GM12864 (cell line): ENCODE measurements around the gene TRIM9.

ENCODE experiments used
- DNase-seq: peaks from one replicate; pipeline ENCODE4 v3.0.0-alpha.2; 2011; ENCODE audit warnings: low read depth
- H3K4me3 ChIP-seq: 2 replicates; pipeline ENCODE4 v1.5.1; 2011; ENCODE audit warnings: mild to moderate bottlenecking, low read depth, low read length, control low read depth
- TF ChIP-seq, protein P1 (sequence below): IDR thresholded peaks from 2 replicates; pipeline ENCODE4 v1.5.1; 2011; ENCODE audit warnings: low read depth, mild to moderate bottlenecking, moderate library complexity, low read length, control low read depth, inconsistent platforms; ENCODE audit errors: missing control alignments

The TRIM9 gene

DNA sequence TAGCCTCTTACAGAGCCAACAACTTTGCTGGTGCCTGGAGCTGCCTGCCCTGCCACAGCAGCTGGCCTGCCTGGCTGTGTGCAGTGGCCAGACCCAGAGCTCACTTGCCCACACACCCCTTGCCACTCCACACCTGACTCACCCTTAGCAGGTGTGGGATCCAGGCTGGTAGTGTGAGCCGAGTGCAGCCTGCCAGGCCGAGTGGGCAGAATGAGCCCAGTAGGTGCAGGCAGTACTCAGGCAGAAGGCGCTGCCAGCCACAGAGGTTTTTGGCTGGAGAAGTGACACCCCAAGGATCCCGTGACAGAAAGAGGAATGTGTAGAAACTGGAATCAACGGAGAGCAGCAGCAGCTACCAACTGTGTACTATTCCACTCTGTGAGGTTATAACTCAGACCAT is 120.8 kb downstream of the TRIM9 start:
- TF ChIP-seq, protein P1, sequence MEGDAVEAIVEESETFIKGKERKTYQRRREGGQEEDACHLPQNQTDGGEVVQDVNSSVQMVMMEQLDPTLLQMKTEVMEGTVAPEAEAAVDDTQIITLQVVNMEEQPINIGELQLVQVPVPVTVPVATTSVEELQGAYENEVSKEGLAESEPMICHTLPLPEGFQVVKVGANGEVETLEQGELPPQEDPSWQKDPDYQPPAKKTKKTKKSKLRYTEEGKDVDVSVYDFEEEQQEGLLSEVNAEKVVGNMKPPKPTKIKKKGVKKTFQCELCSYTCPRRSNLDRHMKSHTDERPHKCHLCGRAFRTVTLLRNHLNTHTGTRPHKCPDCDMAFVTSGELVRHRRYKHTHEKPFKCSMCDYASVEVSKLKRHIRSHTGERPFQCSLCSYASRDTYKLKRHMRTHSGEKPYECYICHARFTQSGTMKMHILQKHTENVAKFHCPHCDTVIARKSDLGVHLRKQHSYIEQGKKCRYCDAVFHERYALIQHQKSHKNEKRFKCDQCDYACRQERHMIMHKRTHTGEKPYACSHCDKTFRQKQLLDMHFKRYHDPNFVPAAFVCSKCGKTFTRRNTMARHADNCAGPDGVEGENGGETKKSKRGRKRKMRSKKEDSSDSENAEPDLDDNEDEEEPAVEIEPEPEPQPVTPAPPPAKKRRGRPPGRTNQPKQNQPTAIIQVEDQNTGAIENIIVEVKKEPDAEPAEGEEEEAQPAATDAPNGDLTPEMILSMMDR = no peak
- H3K4me3 ChIP-seq = no peak overlapping the region
- DNase-seq = no peak

DNA sequence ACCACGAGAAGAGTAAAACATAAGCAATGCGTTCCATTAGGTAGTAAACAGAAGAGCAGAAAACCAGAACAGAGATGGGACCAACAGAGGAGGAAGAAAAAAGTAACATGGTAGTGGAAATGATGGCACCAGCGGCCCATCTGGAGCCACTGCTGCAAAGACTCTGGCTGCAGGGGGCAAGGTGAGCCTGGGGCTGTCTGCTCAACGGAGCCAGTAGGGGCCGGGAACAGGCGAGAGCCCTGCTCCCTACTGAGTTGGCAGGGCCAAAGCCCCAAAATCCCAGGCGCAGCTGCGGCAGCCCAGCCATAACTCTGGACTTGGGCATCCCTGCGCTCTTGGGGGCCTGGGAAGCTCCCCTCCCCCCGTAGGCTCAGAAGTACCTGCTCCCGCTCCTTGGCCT is 122.2 kb downstream of the TRIM9 start:
- DNase-seq = no peak
- TF ChIP-seq, protein P1 = no peak

DNA sequence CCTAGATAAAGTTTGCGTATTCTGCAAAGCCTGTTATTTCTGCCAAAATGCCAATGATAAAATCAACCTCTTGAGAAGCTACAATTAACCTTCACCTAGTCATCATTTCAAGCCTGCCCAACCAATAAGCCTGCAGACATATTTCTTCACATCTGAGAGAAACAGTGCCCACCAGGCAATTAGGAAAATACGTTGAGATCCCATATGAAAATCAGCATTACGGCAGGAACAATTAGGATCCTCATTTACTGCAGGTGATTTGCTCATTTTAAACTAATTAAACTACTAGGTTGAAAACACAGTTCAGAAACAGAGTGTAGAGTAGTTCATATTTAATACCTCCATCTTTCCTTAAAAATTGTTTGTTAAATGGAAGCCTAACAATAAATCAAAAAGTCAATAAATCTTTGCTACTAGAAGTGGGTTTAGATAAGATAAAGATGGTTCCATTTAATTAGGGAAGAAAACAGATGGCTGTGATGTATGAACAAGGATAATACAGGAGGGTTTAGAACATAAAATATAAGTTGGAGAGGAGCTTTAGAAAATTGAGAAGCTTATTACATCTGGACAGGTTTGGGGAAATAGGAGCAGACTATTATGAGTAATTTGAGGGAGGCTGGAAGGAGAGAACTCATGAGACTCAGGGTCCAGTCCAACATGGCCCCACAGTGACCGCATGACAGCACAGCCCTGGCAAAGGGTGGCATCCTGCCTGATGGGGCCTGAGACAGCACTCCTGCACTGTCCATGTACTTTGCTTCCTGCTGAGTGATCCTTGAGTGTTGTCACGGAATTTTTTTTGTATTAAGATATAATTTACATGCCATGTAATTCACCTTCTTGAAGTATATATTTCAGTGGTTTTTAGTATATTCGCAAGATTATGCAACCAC is 123.8 kb downstream of the TRIM9 start:
- DNase-seq = no peak
- no peak overlapping the region for H3K4me3 ChIP-seq
- TF ChIP-seq, protein P1 = no peak

More for the DNA sequence above, 122.2 kb downstream of the TRIM9 start:
- H3K4me3 ChIP-seq = no peak overlapping the region

DNA sequence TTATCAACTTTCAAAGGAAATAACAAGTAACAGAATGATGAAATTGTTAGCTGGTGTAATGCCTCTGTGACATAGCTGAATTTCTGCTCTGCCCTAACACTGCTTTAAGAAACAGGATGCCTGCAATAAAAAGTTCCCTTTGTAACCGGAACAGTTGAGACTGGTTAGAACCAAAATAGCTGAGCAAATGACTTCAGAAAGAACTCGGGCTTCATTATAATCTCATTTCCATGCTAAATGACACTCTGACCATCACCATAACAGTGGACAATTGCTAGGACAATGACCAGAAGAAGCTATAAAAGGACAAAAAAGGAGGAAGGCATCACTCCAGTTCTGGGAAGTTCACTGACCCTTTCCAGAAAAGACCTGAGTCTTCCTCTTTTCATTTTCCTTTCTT is 127.1 kb downstream of the TRIM9 start:
- TF ChIP-seq, protein P1 = no peak
- H3K4me3 ChIP-seq = no peak overlapping the region
- DNase-seq = no peak

DNA sequence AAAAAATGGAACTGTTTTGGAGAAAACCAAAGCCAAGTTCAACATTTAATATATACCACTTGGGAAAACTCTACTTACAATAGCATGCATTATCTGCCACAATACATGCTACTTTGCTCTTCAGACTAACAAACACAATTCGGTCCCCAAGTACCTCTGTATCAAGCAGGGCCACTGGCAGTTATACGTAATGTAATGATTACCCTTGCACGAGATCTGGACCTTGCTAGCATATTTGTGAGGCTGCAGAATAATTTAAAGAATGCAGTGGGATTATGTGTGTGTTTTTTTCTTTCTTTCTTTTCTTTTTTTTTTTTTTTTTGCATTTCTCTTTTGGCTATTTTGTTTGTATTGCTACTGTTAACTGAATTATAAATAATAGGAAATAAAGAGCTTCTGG is 127.8 kb downstream of the TRIM9 start:
- TF ChIP-seq, protein P1 = no peak
- DNase-seq = no peak
- H3K4me3 ChIP-seq = no peak overlapping the region

DNA sequence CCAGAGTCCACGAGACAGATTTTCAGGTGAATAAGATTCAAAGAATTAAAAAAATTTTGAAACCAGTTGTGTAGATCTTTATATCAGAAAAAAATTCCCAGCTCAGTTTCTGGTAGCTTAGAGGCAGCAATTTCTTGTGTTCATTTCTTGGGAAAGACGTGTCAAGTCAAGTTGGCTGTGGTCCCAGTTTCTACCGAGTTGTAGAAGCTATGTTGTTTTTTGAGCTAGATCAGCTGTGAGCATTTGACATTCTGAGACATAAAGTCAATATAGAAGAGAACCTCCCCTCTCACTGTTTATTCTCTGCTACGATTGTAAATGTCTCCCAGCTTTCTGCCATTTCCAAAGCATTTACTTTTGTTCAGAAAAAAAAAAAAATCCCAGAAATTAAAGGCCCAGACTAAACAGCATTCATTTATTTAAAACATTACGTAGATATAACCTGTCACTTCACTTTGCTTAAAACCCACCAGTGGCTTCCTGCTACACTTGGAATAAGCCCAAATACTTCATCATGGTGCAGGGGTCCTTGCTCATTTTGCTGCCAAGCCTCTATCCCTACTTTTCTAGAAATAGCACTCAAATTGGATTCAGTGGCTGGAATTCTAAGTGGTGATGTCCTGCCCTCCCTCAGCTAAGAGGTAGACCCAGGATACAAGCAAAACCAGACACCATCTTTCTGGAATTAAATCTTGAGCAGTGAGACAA is 130.1 kb downstream of the TRIM9 start:
- no peak overlapping the region for H3K4me3 ChIP-seq
- DNase-seq = no peak
- TF ChIP-seq, protein P1 = no peak
